HepG2 (cell line): ENCODE results near the gene MAST1. TPM values are rescaled to one million over a fixed set of nuclear protein-coding genes. Genes with fewer than 3 reads are reported as not detected.

Experiments used
- CERS6 ChIP-seq: sonication (generic); formaldehyde crosslinking; IDR thresholded peaks from 2 replicates; pipeline ENCODE4 v1.5.0; 2020; ENCODE audit warnings: missing genetic modification reagents
- CSRNP1 ChIP-seq: sonication (generic); formaldehyde crosslinking; IDR thresholded peaks from 2 replicates; pipeline ENCODE4 v1.8.1; 2023; ENCODE audit warnings: mild to moderate bottlenecking, missing genetic modification reagents
- ELF3 ChIP-seq: IDR thresholded peaks from 2 replicates; pipeline ENCODE4 v1.6.1; 2016; ENCODE audit warnings: missing genetic modification reagents, missing compliant biosample characterization
- FOXK2 ChIP-seq: fragments of 450-650 bp; IDR thresholded peaks from 2 replicates; pipeline ENCODE4 v1.6.1; 2016
- GMEB2 ChIP-seq: IDR thresholded peaks from 2 replicates; pipeline ENCODE4 v1.6.1; 2016; ENCODE audit warnings: missing biosample characterization, missing genetic modification reagents, low read depth
- HINFP ChIP-seq: sonication (generic); formaldehyde crosslinking; IDR thresholded peaks from 2 replicates; pipeline ENCODE4 v1.4.0; 2020; ENCODE audit warnings: low read depth, mild to moderate bottlenecking, missing genetic modification reagents
- KDM3A ChIP-seq: IDR thresholded peaks from 2 replicates; pipeline ENCODE4 v1.6.1; 2018; ENCODE audit warnings: low read depth, missing compliant biosample characterization
- NFYC ChIP-seq: IDR thresholded peaks from 2 replicates; pipeline ENCODE4 v1.6.1; 2016; ENCODE audit warnings: missing genetic modification reagents, missing compliant biosample characterization
- SAFB2 ChIP-seq: sonication (generic); formaldehyde crosslinking; IDR thresholded peaks from 2 replicates; pipeline ENCODE4 v1.5.1; 2020; ENCODE audit warnings: missing genetic modification reagents, low read depth, mild to moderate bottlenecking, borderline replicate concordance
- SIX4 ChIP-seq: sonication (generic); formaldehyde crosslinking; IDR thresholded peaks from 2 replicates; pipeline ENCODE4 v1.4.0; 2020; ENCODE audit warnings: missing genetic modification reagents
- ZNF138 ChIP-seq: sonication (generic); formaldehyde crosslinking; IDR thresholded peaks from 2 replicates; pipeline ENCODE4 v1.5.0; 2020; ENCODE audit warnings: mild to moderate bottlenecking, low read depth, missing genetic modification reagents
- ZNF256 ChIP-seq: sonication (generic); formaldehyde crosslinking; conservative IDR thresholded peaks from 2 replicates; pipeline ENCODE4 v1.4.0; 2020; ENCODE audit warnings: missing genetic modification reagents
- ZNF335 ChIP-seq: sonication (generic); formaldehyde crosslinking; IDR thresholded peaks from 2 replicates; pipeline ENCODE4 v1.4.0; 2020; ENCODE audit warnings: missing genetic modification reagents
- ZNF607 ChIP-seq: sonication (generic); formaldehyde crosslinking; IDR thresholded peaks from 2 replicates; pipeline ENCODE4 v1.5.1; 2020; ENCODE audit warnings: missing genetic modification reagents, mild to moderate bottlenecking, borderline replicate concordance
- ZNF687 ChIP-seq: sonication (generic); formaldehyde crosslinking; IDR thresholded peaks from 2 replicates; pipeline ENCODE4 v1.5.1; 2020; ENCODE audit warnings: mild to moderate bottlenecking, missing genetic modification reagents, moderate library complexity
- ZNF83 ChIP-seq: sonication (generic); formaldehyde crosslinking; IDR thresholded peaks from 2 replicates; pipeline ENCODE4 v1.4.0; 2020; ENCODE audit warnings: missing genetic modification reagents, mild to moderate bottlenecking, borderline replicate concordance
- ZNF878 ChIP-seq: sonication (generic); formaldehyde crosslinking; IDR thresholded peaks from 2 replicates; pipeline ENCODE4 v1.8.1; 2023; ENCODE audit warnings: mild to moderate bottlenecking, missing genetic modification reagents, moderate library complexity
- polyA plus RNA-seq, 8 experiments: library from polyadenylated mRNA; depleted of rRNA in 3 of 8; stranded (reverse) in 7 of 8; unstranded in 1 of 8; fragments of >200 nt; fragmentation: Illumina TruSeq in 4 of 8; extraction: Trizol in 4 of 8; gene quantifications; 2 replicates each; pipeline versions ENCODE4 v1.2.1 to v1.2.3, GENCODE V29; 2011 to 2016; ENCODE audit warnings: low read depth in 4 of 8, missing spikeins in 1 of 8, mixed read lengths in 1 of 8; ENCODE audit not compliant: insufficient read depth in 1 of 8
- total RNA-seq, 5 experiments: library from RNA; depleted of rRNA; stranded (reverse); fragments of >200 nt; fragmentation: Illumina TruSeq; extraction: Trizol; gene quantifications; 2 replicates each; pipeline ENCODE4 v1.2.3, GENCODE V29; 2016; ENCODE audit warnings: low read depth in 1 of 5

The MAST1 gene
- total and polyA plus RNA-seq, 2 of the 13 experiments (the other 11 are each of a cell fraction or from before 2014, with no cell fraction given) = 0.73 to 4.7 TPM

GRCh38 chr19:12801466-12802266, 36.6 kb upstream of the MAST1 start, which contains the start of the genes PRDX2 and THSD8 (continued):
- peak; percentile 93 for TF ChIP-seq ZNF687 (CRISPR knock-in tag)
- 0 out of 2 replicates have a peak, but pooled peaks have one; percentile 41 for TF ChIP-seq ZNF878 (CRISPR knock-in tag)
- no peak for TF ChIP-seq ZNF335 (CRISPR knock-in tag)
- peak; percentile 15; the same call in 1 of the 2 replicates for TF ChIP-seq NFYC (CRISPR knock-in tag)
- TF ChIP-seq GMEB2 (CRISPR knock-in tag) = peak; percentile 56; the same call in 1 of the 2 replicates
- TF ChIP-seq ELF3 (CRISPR knock-in tag) = peak; percentile 41; the same call in 1 of the 2 replicates
- TF ChIP-seq ZNF83 = no peak
- peak; percentile 88 for TF ChIP-seq SAFB2
- peak; percentile 41; the same call in 1 of the 2 replicates for TF ChIP-seq SIX4 (CRISPR knock-in tag)
- TF ChIP-seq FOXK2 = peak; percentile 95
- peak; percentile 18; the same call in 1 of the 2 replicates for TF ChIP-seq KDM3A (CRISPR knock-in tag)
- TF ChIP-seq ZNF607 (CRISPR knock-in tag) = peak; percentile 97; the same call in 1 of the 2 replicates
- no peak for TF ChIP-seq CERS6 (CRISPR knock-in tag)
- TF ChIP-seq ZNF256 = no peak
- peak; percentile 9; the same call in 1 of the 2 replicates for TF ChIP-seq CSRNP1 (CRISPR knock-in tag)
- TF ChIP-seq ZNF138 (CRISPR knock-in tag) = peak; percentile 80
- TF ChIP-seq HINFP (CRISPR knock-in tag) = peak; percentile 65
